Measurements from ENCODE around the gene ADCY3. TPM values are rescaled to one million over a fixed set of nuclear protein-coding genes. Genes with fewer than 3 reads are reported as not detected.
A peak's percentile ranks its signal among the peaks of the same experiment; 100 is the strongest.

Gene ADCY3
- total and polyA plus RNA-seq, 2 of the 13 experiments (the other 11 are each of a cell fraction or from before 2014, with no cell fraction given): 0.11 to 0.61 TPM

DNA sequence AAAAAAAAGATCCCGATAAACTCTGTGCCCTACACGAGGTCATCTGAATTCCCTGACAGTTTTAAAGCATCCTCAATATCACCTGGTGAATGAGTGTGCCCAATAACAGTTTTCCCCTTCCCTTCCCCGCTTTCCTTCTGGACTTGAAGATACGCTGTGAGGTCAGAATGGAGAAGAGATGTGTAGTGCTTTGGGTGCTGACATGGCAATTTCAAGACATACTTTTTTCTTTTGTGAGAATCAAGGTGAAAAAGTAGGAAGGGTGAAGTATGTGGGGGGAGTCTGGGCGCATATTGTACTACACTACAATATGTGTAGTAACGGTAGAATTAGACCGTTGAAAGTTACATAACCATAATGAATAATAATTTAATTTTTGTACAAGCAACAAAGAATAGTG lies 30.1 kb upstream of the ADCY3 start:
- whole genome bisulfite sequencing (ENCODE audit: low lambda C conversion rate): 95% methylated on average over 7 of the region's 7 CpGs
- no peaks in the 10 kb centered on the region for H3K79me2 ChIP-seq (ENCODE audit: insufficient read depth, low read length)
- ATAC-seq (no peak), FAIRE-seq (no peak), DNase-seq (ENCODE audit: low spot score) (no peak)
- no peak overlapping the region for H3K4me3 ChIP-seq (replicated peaks in 1 of 3; ENCODE audit: insufficient read depth in 1 of 3, low read depth in 2 of 3, low read length in 3 of 3)
- in situ Hi-C loops (cut with HindIII; ENCODE audit: extremely low pct_ligation_motif_present, low pct_unique_long_range_greater_than_20kb) (no loop called here), intact Hi-C loops (cut with micrococcal nuclease; ENCODE audit: unreplicated experiment) (no loop called here)
- BruUV-seq (replicated peaks): no TSS peak
- H3K9ac ChIP-seq (ENCODE audit: insufficient read depth, low read depth, low read length): no peak overlapping the region
- CTCF ChIA-PET (ENCODE audit: low intra/inter-chr PET ratio, low total read pairs): no interaction called here
- H2AFZ ChIP-seq (ENCODE audit: low read length): no peak overlapping the region
- no peaks in the 10 kb centered on the region; the same call in 1 of the 2 replicates for H4K20me1 ChIP-seq (ENCODE audit: insufficient read depth, low read length)
- peak; percentile 91 for TF ChIP-seq MAFF (IDR thresholded peaks at IDR 0.05; ENCODE audit: low read depth, low read length)
- TF ChIP-seq MAFK (conservative IDR thresholded peaks at IDR 0.05 in 1 of 2, IDR thresholded peaks at IDR 0.05 in 1 of 2; ENCODE audit: low read length in 2 of 2): peak; percentile 94 to 95
- no peak for TF ChIP-seq ZNF713 (CRISPR knock-in tag; IDR thresholded peaks at IDR 0.05)
- no peak for TF ChIP-seq U2AF1 (optimal IDR thresholded peaks at IDR 0.05; ENCODE audit: low read depth, low read length)
- TF ChIP-seq ZNF12 (CRISPR knock-in tag; IDR thresholded peaks at IDR 0.05): no peak
- TF ChIP-seq TAF15 (IDR thresholded peaks at IDR 0.05; ENCODE audit: low read depth, low read length, poor library complexity, severe bottlenecking): no peak
- peaks cover 1% of the 10 kb centered on the region; the same call in 1 of the 2 replicates for H3K9me3 ChIP-seq (ENCODE audit: low read length)
- peaks cover 4 to 43% of the 10 kb centered on the region in 2 experiments for H3K36me3 ChIP-seq (replicated peaks in 1 of 2; ENCODE audit: control insufficient read depth in 1 of 2, insufficient read depth in 2 of 2, low read length in 2 of 2)
- no peak overlapping the region for H3K27ac ChIP-seq (ENCODE audit: extremely low read length, insufficient read depth, low read length)
- no peaks in the 10 kb centered on the region for H3K4me1 ChIP-seq (ENCODE audit: insufficient read depth, low read length)
- POLR2A ChIA-PET: no interaction called here
- no peak overlapping the region for H3K4me2 ChIP-seq (ENCODE audit: low read depth, low read length)
- H3K27me3 ChIP-seq (ENCODE audit: control insufficient read depth in 1 of 2, insufficient read depth in 2 of 2, low read length in 2 of 2): no peaks in the 10 kb centered on the region

DNA sequence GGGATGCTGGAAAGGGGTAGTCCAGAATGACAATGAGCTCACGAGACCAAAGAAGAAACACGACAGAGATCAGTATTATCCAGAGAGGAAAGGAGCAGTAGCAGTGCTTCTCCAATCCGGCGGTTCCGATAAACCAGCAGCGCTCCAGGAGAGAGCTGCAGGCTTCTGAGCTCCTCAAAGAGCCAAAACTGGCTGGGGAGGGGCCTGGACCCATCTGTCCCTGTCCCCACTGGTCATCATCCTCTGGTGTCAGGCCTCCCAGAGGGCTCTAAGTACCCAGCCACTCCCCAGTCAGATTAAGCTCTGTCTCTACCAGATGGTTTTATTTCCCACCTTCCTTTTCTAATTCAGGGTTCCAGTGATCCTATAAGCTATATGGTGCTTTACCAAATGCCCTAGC lies 28.5 kb upstream of the ADCY3 start:
- TF ChIP-seq ZNF557 (CRISPR knock-in tag; IDR thresholded peaks at IDR 0.05): no peak
- TF ChIP-seq THYN1 (CRISPR knock-in tag; IDR thresholded peaks at IDR 0.05; ENCODE audit: borderline replicate concordance, low read depth): no peak
- TF ChIP-seq HCFC1 (IDR thresholded peaks at IDR 0.05; ENCODE audit: low read depth, low read length): no peak
- TF ChIP-seq MAFK (conservative IDR thresholded peaks at IDR 0.05 in 1 of 2, IDR thresholded peaks at IDR 0.05 in 1 of 2; ENCODE audit: low read length in 2 of 2): no peak
- no peak for TF ChIP-seq ZNF496 (CRISPR knock-in tag; IDR thresholded peaks at IDR 0.05; ENCODE audit: insufficient replicate concordance)
- no peak for TF ChIP-seq GATA4 (IDR thresholded peaks at IDR 0.05; ENCODE audit: borderline replicate concordance, low read depth)
- no peak for TF ChIP-seq ZSCAN30 (CRISPR knock-in tag; IDR thresholded peaks at IDR 0.05)
- no peak for TF ChIP-seq ZNF510 (CRISPR knock-in tag; IDR thresholded peaks at IDR 0.05; ENCODE audit: low read depth)
- no peak for TF ChIP-seq GTF3A (CRISPR knock-in tag; conservative IDR thresholded peaks at IDR 0.05)
- TF ChIP-seq ZNF143 (CRISPR knock-in tag; IDR thresholded peaks at IDR 0.05): no peak
- TF ChIP-seq ZNF782 (CRISPR knock-in tag; IDR thresholded peaks at IDR 0.05; ENCODE audit: borderline replicate concordance): no peak
- FAIRE-seq (no peak), ATAC-seq (no peak; the same call in 2 of the 3 replicates), DNase-seq (ENCODE audit: low spot score) (no peak)
- BruUV-seq (replicated peaks): no TSS peak
- no peaks in the 10 kb centered on the region for H3K4me1 ChIP-seq (ENCODE audit: insufficient read depth, low read length)
- in situ Hi-C loops (cut with HindIII; ENCODE audit: extremely low pct_ligation_motif_present, low pct_unique_long_range_greater_than_20kb): no loop called here
- no peaks in the 10 kb centered on the region for H3K79me2 ChIP-seq (ENCODE audit: insufficient read depth, low read length)
- ChIA-PET POLR2A (no interaction called here), CTCF (ENCODE audit: low intra/inter-chr PET ratio, low total read pairs) (no interaction called here)
- intact Hi-C loops (cut with micrococcal nuclease; ENCODE audit: unreplicated experiment): no loop called here
- WGBS (ENCODE audit: low lambda C conversion rate): 96% methylated on average over 6 of the region's 6 CpGs
- peaks cover 0 to 34% of the 10 kb centered on the region in 2 experiments for H3K36me3 ChIP-seq (replicated peaks in 1 of 2; ENCODE audit: control insufficient read depth in 1 of 2, insufficient read depth in 2 of 2, low read length in 2 of 2)
- no peak overlapping the region for H3K4me3 ChIP-seq (replicated peaks in 1 of 3; ENCODE audit: insufficient read depth in 1 of 3, low read depth in 2 of 3, low read length in 3 of 3)
- H3K9me3 ChIP-seq (ENCODE audit: low read length): no peaks in the 10 kb centered on the region
- H4K20me1 ChIP-seq (ENCODE audit: insufficient read depth, low read length): no peaks in the 10 kb centered on the region; the same call in 1 of the 2 replicates
- no peak overlapping the region for H2AFZ ChIP-seq (ENCODE audit: low read length)
- no peaks in the 10 kb centered on the region for H3K27me3 ChIP-seq (ENCODE audit: control insufficient read depth in 1 of 2, insufficient read depth in 2 of 2, low read length in 2 of 2)
- H3K4me2 ChIP-seq (ENCODE audit: low read depth, low read length): no peak overlapping the region
- no peak overlapping the region for H3K9ac ChIP-seq (ENCODE audit: insufficient read depth, low read depth, low read length)
- H3K27ac ChIP-seq (ENCODE audit: extremely low read length, insufficient read depth, low read length): no peak overlapping the region

Data from HepG2 (cell line).